ENCODE measurements around the gene FAM135A.

DNA sequence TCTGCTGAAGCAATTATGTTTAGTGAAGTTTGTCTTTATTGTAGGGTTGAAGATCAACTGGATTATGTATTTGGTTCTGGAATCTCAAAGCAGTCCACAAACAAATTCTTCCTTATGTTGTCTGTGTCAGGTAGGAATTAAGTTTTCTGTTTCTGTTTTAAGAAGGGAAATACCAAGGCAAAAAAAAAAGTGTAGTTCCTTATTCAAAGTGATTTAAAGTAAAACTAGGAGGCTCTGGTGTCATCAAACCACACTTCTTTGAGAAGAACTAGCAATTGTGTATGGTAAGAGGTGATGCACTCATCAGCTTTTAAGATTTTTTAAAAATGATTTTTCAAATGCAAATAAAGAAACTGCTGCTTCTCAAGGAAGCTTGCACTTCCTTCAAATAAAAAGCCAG, 1.9 kb downstream of the FAM135A start:
- no peak for TF ChIP-seq CTCF (IDR thresholded peaks at IDR 0.05; ENCODE audit: low read length)
- no peak for TF ChIP-seq EZH2 (IDR thresholded peaks at IDR 0.05; ENCODE audit: borderline replicate concordance, low read length)

Measured in OCI-LY1 (cell line).